NT2/D1 (cell line): ENCODE measurements around the gene GPN2.
"Not testable (repeated sequence)": the region's sequence is repeated elsewhere in the genome, so short reads cannot be mapped to it uniquely, and the experiment has no call there.

Experiments used
- DNase-seq: peaks from one replicate; pipeline ENCODE4 v3.0.0-alpha.2; 2011; ENCODE audit warnings: low read depth, low spot score
- H3K27me3 ChIP-seq: 2 replicates; pipeline ENCODE4 v1.6.0; 2011; ENCODE audit warnings: mild to moderate bottlenecking; ENCODE audit not compliant: insufficient read length, insufficient read depth
- H3K36me3 ChIP-seq: 2 replicates; pipeline ENCODE4 v1.6.1; 2011; ENCODE audit warnings: mild to moderate bottlenecking, low read length, mixed read lengths; ENCODE audit not compliant: insufficient read depth, insufficient read length
- H3K4me1 ChIP-seq: 2 replicates; pipeline ENCODE4 v1.5.1; 2011; ENCODE audit not compliant: insufficient read depth, insufficient read length
- H3K4me3 ChIP-seq: 2 replicates; pipeline ENCODE4 v1.5.1; 2011; ENCODE audit warnings: low read depth; ENCODE audit not compliant: insufficient read length
- H3K9ac ChIP-seq: 2 replicates; pipeline ENCODE4 v1.6.0; 2011; ENCODE audit warnings: low read depth; ENCODE audit not compliant: insufficient read length
- H3K9me3 ChIP-seq: 2 replicates; pipeline ENCODE4 v1.5.1; 2011; ENCODE audit warnings: mild to moderate bottlenecking, low read length; ENCODE audit not compliant: insufficient read depth
- SUZ12 ChIP-seq: IDR thresholded peaks from 2 replicates; pipeline ENCODE4 v1.6.1; 2011; ENCODE audit not compliant: insufficient read length, insufficient read depth; ENCODE audit errors: extremely low read depth
- YY1 ChIP-seq: IDR thresholded peaks from 2 replicates; pipeline ENCODE4 v1.6.1; 2011; ENCODE audit not compliant: insufficient read length, insufficient read depth
- ZNF274 ChIP-seq: IDR thresholded peaks from 2 replicates; pipeline ENCODE4 v1.6.1; 2011; ENCODE audit warnings: mild to moderate bottlenecking, low read depth, low read length

Gene GPN2

GRCh38 chr1:26877326-26877725 is 12.8 kb downstream of the GPN2 start:
- peaks cover 58% of the 10 kb centered on the region for H3K36me3 ChIP-seq
- no peak for DNase-seq
- no peaks in the 10 kb centered on the region for H3K27me3 ChIP-seq
- no peak overlapping the region for H3K4me3 ChIP-seq
- H3K9me3 ChIP-seq, result no peaks in the 10 kb centered on the region
- no peak for TF ChIP-seq YY1
- TF ChIP-seq ZNF274, result no peak
- no peak for TF ChIP-seq SUZ12
- H3K4me1 ChIP-seq, result peaks cover 16% of the 10 kb centered on the region
- H3K9ac ChIP-seq, result peak overlapping the region; percentile 45

DNA sequence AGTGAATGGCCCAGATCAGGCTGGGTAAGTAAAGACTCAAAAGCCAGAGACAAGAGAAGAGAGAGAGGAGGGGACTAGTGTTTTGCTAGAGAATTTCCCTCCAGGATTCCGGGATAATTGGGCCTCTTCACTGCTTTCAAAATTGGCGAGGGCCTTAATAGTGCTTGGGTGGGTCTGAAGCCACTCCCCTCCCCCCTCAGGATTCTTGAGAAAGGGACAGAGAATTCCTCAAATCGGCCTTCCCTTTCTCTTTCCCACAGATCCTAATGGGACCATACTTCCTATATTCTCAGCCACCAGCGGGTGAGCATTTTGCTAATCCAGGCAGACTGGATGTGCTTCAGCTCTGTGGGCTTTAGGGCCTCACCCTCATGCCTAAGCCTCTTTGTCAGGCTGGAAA is 15.2 kb downstream of the GPN2 start:
- no peaks in the 10 kb centered on the region for H3K27me3 ChIP-seq
- DNase-seq, result no peak
- H3K9ac ChIP-seq, result peak overlapping the region; percentile 2
- peaks cover 16% of the 10 kb centered on the region for H3K4me1 ChIP-seq
- no peaks in the 10 kb centered on the region for H3K9me3 ChIP-seq
- TF ChIP-seq SUZ12 (no peak), YY1 (no peak), ZNF274 (no peak)
- peaks cover 38% of the 10 kb centered on the region for H3K36me3 ChIP-seq
- no peak overlapping the region for H3K4me3 ChIP-seq

GRCh38 chr1:26873097-26873496 is 17.0 kb downstream of the GPN2 start:
- H3K36me3 ChIP-seq, result peaks cover 22% of the 10 kb centered on the region
- H3K4me1 ChIP-seq, result peaks cover 16% of the 10 kb centered on the region
- H3K27me3 ChIP-seq, H3K9ac ChIP-seq, H3K4me3 ChIP-seq, DNase-seq, H3K9me3 ChIP-seq: not testable (repeated sequence)

- H3K4me3 ChIP-seq, result peak overlapping the region; percentile 96
- no peaks in the 10 kb centered on the region for H3K27me3 ChIP-seq
- H3K9ac ChIP-seq, result peak overlapping the region; percentile 99
- H3K36me3 ChIP-seq, result no peaks in the 10 kb centered on the region
- DNase-seq, result peak; percentile 99
- peaks cover 29% of the 10 kb centered on the region for H3K4me1 ChIP-seq
- no peaks in the 10 kb centered on the region for H3K9me3 ChIP-seq
- TF ChIP-seq SUZ12, result no peak
- TF ChIP-seq ZNF274, result no peak
- no peak for TF ChIP-seq YY1
These were observed 25.2 kb downstream of the GPN2 start for GRCh38 chr1:26864610-26865480.

DNA sequence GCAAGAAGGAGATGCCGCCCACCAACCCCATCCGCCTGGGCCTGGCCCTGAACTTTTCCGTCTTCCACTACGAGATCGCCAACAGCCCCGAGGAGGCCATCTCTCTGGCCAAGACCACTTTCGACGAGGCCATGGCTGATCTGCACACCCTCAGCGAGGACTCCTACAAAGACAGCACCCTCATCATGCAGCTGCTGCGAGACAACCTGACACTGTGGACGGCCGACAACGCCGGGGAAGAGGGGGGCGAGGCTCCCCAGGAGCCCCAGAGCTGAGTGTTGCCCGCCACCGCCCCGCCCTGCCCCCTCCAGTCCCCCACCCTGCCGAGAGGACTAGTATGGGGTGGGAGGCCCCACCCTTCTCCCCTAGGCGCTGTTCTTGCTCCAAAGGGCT is 26.4 kb downstream of the GPN2 start:
- Histone ChIP-seq H3K4me3 (peak overlapping the region; percentile 96), H3K27me3 (no peaks in the 10 kb centered on the region), H3K4me1 (peaks cover 35% of the 10 kb centered on the region), H3K36me3 (no peaks in the 10 kb centered on the region), H3K9me3 (no peaks in the 10 kb centered on the region), H3K9ac (peak overlapping the region; percentile 99)
- no peak for TF ChIP-seq YY1
- no peak for TF ChIP-seq ZNF274
- TF ChIP-seq SUZ12, result no peak
- DNase-seq, result no peak

- H3K4me1 ChIP-seq, result peaks cover 36% of the 10 kb centered on the region
- peak within 1 kb of the TSS; percentile 96 for H3K4me3 ChIP-seq
- DNase-seq, result no peak
- H3K9ac ChIP-seq, result peak within 1 kb of the TSS; percentile 99
- no peaks in the 10 kb centered on the region for H3K36me3 ChIP-seq
- H3K27me3 ChIP-seq, result no peaks in the 10 kb centered on the region
- H3K9me3 ChIP-seq, result no peaks in the 10 kb centered on the region
- no peak for TF ChIP-seq SUZ12
- no peak for TF ChIP-seq YY1
- TF ChIP-seq ZNF274, result no peak
These were observed 27.1 kb downstream of the GPN2 start, which contains the start of gene SFN for GRCh38 chr1:26862781-26863684. Gene SFN, plus strand, starts transcription at chr1:26863149. Its CDS starts 64 bp downstream, at chr1:26863213.

GRCh38 chr1:26861889-26862378 is 28.1 kb downstream of the GPN2 start:
- Histone ChIP-seq H3K9me3 (no peaks in the 10 kb centered on the region), H3K4me3 (no peak overlapping the region), H3K27me3 (no peaks in the 10 kb centered on the region), H3K4me1 (peaks cover 39% of the 10 kb centered on the region), H3K36me3 (no peaks in the 10 kb centered on the region), H3K9ac (peak overlapping the region; percentile 0)
- DNase-seq, result no peak
- TF ChIP-seq ZNF274, result no peak
- no peak for TF ChIP-seq SUZ12
- no peak for TF ChIP-seq YY1
